ENCODE results near the gene ZNF844. TPM values are rescaled to one million over a fixed set of nuclear protein-coding genes. Genes with fewer than 3 reads are reported as not detected.

ZNF844 gene
- polyA plus RNA-seq (2013, experiment 1 of 4), result 11.8 TPM
- polyA plus RNA-seq (2013, experiment 2 of 4), result 9.9 TPM
- polyA plus RNA-seq (2013, experiment 3 of 4), result 10.2 TPM
- 10.5 TPM for polyA plus RNA-seq (2013, experiment 4 of 4)

DNA sequence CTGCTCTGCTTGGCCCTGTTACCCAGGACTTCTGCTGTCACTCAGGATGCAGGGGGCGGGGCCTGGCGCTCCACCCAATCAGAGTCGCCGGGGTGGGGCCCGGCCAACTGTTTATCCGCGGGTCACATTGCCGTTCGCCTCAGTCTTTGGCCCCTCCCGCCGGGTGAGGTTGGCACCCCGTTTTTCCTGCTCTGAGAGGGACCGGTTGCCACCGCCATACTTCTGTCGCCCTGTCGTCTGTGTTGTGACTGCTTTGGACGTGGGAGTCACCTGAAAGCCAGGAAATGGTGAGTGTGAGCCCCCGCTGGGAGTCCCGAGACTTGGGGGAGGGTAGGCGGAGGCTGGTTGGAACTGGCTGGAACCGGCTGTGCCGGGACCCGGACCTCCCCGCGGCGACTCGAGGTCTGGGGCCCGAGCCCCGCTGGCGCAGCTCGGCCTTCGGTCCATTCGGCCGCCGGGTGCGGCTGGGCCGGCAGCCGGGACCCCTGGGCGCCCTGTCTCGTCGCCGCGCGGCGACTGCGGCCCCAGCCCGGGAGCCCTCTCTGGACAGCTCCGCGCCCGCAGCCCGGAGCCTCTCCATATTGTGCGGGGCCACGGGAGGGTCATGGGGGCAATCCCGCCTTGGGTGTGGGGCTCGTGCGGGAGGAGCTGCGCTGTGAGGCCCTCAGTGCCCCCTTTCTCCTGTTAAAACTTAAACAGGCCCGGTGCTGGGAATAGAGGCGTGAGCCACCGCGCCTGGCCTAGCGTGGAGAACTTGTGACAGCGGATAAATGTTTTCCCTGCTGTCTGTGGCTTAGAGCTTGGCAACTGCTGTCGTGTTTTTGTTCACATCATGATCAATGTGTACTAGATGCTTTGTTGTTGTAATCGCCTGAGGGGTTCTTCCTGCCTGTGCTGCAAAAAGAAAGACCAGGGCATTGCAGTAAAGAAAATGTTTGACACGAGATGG lies at the start of gene ZNF844:
TSS of gene ZNF844 (plus strand) at position 142 of the 949 bp plus-strand sequence. CDS start at position 285, 143 bp downstream.
- peak within 1 kb of the TSS; percentile 72 for H3K27ac ChIP-seq (ENCODE audit: insufficient read depth, low read depth, low read length, poor library complexity, severe bottlenecking)
- no peaks in the 10 kb centered on the region for H3K4me1 ChIP-seq (ENCODE audit: control insufficient read depth, insufficient read depth, low read length)
- H3K4me3 ChIP-seq (ENCODE audit: insufficient read depth, low read depth, low read length), result peak within 1 kb of the TSS; percentile 82
- H3K9me3 ChIP-seq (ENCODE audit: control insufficient read depth, low read length), result no peaks in the 10 kb centered on the region
- WGBS, 2 experiments, result 10 to 15% methylated on average over 66 of the region's 66 CpGs
- no peaks in the 10 kb centered on the region for H3K27me3 ChIP-seq (ENCODE audit: control insufficient read depth, insufficient read depth, low read length, poor library complexity, severe bottlenecking)
- peaks cover 5% of the 10 kb centered on the region for H3K36me3 ChIP-seq (ENCODE audit: control insufficient read depth, insufficient read depth, low read length)

DNA sequence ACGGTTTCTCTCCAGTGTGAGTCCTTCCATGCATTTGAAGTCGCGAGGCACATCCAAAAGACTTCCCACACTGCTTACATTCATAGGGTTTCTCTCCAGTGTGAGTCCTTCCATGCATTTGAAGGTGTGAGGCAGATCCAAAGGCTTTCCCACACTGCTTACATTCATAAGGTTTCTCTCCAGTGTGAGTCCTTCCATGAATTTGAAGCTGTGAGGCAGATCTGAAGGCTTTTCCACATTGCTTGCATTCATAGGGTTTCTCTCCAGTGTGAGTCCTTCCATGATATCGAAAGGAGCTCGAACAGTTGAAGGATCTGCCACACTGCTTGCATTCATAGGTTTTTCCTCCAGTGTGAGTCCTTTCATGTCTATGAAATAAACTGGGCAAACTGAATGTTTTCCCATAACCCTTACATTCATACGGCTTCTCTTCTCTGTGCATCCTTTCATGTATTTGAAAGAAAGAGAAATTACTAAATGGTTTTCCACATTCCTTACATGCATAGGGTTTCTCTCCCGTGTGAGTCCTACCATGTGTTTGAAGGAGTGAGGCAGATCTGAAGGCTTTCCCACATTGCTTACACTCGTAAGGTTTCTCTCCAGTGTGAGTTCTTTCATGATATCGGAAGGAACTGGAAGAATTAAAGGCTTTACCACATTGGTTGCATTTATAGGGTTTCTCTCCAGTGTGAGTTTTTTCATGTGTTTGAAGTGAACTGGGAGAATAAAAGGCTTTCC lies 49.3 kb upstream of the ZNF844 start:
- H3K4me3 ChIP-seq (ENCODE audit: insufficient read depth, low read depth, low read length), result no peak overlapping the region

DNA sequence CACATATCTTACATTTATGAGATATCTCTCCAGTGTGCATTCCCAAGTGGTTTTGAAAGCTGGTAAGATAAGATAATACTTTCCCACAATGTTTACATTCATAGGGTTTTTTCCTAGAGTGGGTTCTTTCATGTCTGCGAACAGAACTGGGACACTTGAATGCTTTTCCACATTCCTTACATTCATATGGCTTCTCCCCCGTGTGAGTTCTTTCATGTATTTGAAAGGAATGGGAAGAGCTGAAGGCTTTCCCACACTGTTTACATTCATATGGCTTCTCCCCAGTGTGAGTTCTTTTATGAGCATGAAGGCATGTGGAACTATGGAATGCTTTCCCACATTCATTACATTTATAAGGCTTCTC lies 48.8 kb upstream of the ZNF844 start:
- WGBS, 2 experiments, result 90% methylated on average over 2 of the region's 2 CpGs; no CpG with 5 or more reads in 1 of the 2 experiments
- no peak overlapping the region for H3K4me3 ChIP-seq (ENCODE audit: insufficient read depth, low read depth, low read length)
- H3K9me3 ChIP-seq (ENCODE audit: control insufficient read depth, low read length), result peaks cover 20% of the 10 kb centered on the region
- H3K27me3 ChIP-seq (ENCODE audit: control insufficient read depth, insufficient read depth, low read length, poor library complexity, severe bottlenecking), result no peaks in the 10 kb centered on the region
- no peaks in the 10 kb centered on the region for H3K4me1 ChIP-seq (ENCODE audit: control insufficient read depth, insufficient read depth, low read length)
- H3K27ac ChIP-seq (ENCODE audit: insufficient read depth, low read depth, low read length, poor library complexity, severe bottlenecking), result no peak overlapping the region
- peaks cover 53% of the 10 kb centered on the region for H3K36me3 ChIP-seq (ENCODE audit: control insufficient read depth, insufficient read depth, low read length)

More for the DNA sequence above, 49.3 kb upstream of the ZNF844 start:
- H3K36me3 ChIP-seq (ENCODE audit: control insufficient read depth, insufficient read depth, low read length), result peaks cover 53% of the 10 kb centered on the region
- peaks cover 20% of the 10 kb centered on the region for H3K9me3 ChIP-seq (ENCODE audit: control insufficient read depth, low read length)
- no peaks in the 10 kb centered on the region for H3K4me1 ChIP-seq (ENCODE audit: control insufficient read depth, insufficient read depth, low read length)
- WGBS, 2 experiments, result 94 to 95% methylated on average over 9 of the region's 9 CpGs
- no peak overlapping the region for H3K27ac ChIP-seq (ENCODE audit: insufficient read depth, low read depth, low read length, poor library complexity, severe bottlenecking)
- H3K27me3 ChIP-seq (ENCODE audit: control insufficient read depth, insufficient read depth, low read length, poor library complexity, severe bottlenecking), result no peaks in the 10 kb centered on the region

DNA sequence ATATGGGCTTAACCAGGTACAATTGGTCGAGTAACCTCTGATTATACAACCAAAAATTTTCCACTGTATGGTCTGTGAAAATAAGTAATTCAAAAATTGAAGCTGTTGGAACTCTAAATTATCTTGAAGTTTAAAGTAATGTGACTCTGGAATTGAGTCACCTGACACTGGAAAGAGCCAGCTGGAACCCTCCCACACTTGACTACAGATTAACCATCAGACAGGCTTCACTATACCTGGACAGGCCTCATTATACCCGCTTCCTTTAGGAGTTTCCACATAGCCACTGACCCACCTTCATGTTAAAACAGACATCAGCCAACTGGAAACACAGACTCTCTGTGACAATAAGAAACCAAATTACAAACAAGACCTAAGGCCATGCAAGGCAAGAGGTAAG lies 30.3 kb upstream of the ZNF844 start:
- Histone ChIP-seq H3K4me3 (ENCODE audit: insufficient read depth, low read depth, low read length) (peak overlapping the region; percentile 45), H3K27me3 (ENCODE audit: control insufficient read depth, insufficient read depth, low read length, poor library complexity, severe bottlenecking) (no peaks in the 10 kb centered on the region), H3K27ac (ENCODE audit: insufficient read depth, low read depth, low read length, poor library complexity, severe bottlenecking) (no peak overlapping the region), H3K4me1 (ENCODE audit: control insufficient read depth, insufficient read depth, low read length) (peaks cover 4% of the 10 kb centered on the region), H3K36me3 (ENCODE audit: control insufficient read depth, insufficient read depth, low read length) (no peaks in the 10 kb centered on the region), H3K9me3 (ENCODE audit: control insufficient read depth, low read length) (no peaks in the 10 kb centered on the region)
- WGBS, 2 experiments, result 82 to 91% methylated on average over 2 of the region's 2 CpGs

DNA sequence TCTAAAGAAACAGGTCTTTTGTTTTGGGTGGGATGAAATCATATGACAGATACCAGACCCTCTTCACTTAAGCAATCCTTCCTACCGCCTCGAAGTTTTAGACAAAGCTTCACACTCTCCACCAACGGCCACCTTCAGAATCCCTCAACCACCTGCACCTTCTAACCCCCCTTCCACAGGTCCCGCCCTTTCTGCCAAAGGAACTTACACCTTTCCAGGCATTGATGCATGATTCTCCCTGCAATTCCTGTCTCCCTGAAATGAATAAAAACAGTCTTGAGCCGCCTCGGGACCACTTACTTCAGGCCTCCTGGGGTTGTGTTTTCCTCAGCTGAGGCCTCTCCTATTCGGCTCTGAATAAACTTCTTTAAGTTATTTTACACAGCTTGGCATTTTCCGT lies 29.9 kb upstream of the ZNF844 start:
- Histone ChIP-seq H3K9me3 (ENCODE audit: control insufficient read depth, low read length) (no peaks in the 10 kb centered on the region), H3K27me3 (ENCODE audit: control insufficient read depth, insufficient read depth, low read length, poor library complexity, severe bottlenecking) (no peaks in the 10 kb centered on the region), H3K27ac (ENCODE audit: insufficient read depth, low read depth, low read length, poor library complexity, severe bottlenecking) (no peak overlapping the region), H3K36me3 (ENCODE audit: control insufficient read depth, insufficient read depth, low read length) (no peaks in the 10 kb centered on the region), H3K4me1 (ENCODE audit: control insufficient read depth, insufficient read depth, low read length) (peaks cover 4% of the 10 kb centered on the region), H3K4me3 (ENCODE audit: insufficient read depth, low read depth, low read length) (peak overlapping the region; percentile 45)
- 30 to 33% methylated on average over 7 to 8 of the region's 8 CpGs for WGBS, 2 experiments

DNA sequence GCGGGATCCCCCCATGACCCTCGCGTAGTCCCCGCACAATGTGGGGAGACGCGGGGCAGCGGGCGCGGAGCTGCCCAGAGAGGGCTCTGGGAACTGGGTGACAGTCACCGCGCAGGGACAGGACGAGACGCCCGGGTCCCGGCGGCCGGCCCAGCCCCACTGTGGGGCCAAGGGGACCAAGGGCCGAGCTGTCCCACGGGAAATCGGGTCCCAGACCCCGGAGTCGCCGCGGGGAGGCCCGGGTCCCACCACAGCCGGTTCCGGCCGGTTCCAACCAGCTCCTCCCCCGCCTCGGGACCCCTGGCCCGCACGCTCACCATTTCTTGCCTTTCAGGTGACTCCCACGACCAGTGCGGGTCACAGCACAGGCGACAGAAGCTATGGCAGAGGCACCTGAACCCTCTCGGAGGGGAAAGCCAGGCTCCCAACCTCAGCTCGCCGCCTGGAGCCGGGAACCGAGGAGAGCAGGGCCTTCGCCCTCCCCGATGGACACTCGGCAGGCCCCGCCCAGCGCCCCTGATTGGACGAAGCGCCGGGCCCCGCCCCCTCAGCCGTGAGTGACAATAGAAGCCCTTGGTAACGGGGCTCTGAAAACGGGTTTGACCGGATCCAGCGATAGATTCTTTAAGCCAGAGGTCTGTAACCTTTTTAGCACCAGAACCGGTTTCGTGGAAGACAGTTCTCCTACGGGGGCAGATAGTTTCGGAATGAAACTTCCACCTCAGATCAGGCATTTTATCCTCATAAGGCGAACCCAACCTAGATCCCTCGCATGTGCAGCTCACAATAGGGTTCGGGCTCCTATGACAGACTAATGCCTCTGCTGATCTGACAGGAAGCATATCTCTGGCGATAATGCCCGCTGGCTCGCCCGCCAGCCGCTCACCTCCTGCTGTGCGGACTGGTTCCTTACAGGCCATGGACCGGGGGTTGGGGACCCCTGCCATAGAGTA lies 29.0 kb upstream of the ZNF844 start, which contains the start of gene ZNF433:
TSS of gene ZNF433 (minus strand) at position 460 of the 953 bp plus-strand sequence. CDS start at position 320, 140 bp downstream.
- H3K27ac ChIP-seq (ENCODE audit: insufficient read depth, low read depth, low read length, poor library complexity, severe bottlenecking), result peak within 1 kb of the TSS; percentile 12
- H3K4me3 ChIP-seq (ENCODE audit: insufficient read depth, low read depth, low read length), result peak within 1 kb of the TSS; percentile 45
- H3K9me3 ChIP-seq (ENCODE audit: control insufficient read depth, low read length), result no peaks in the 10 kb centered on the region
- no peaks in the 10 kb centered on the region for H3K27me3 ChIP-seq (ENCODE audit: control insufficient read depth, insufficient read depth, low read length, poor library complexity, severe bottlenecking)
- no peaks in the 10 kb centered on the region for H3K36me3 ChIP-seq (ENCODE audit: control insufficient read depth, insufficient read depth, low read length)
- 2% methylated on average over 68 of the region's 68 CpGs for WGBS, 2 experiments
- peaks cover 4% of the 10 kb centered on the region for H3K4me1 ChIP-seq (ENCODE audit: control insufficient read depth, insufficient read depth, low read length)

DNA sequence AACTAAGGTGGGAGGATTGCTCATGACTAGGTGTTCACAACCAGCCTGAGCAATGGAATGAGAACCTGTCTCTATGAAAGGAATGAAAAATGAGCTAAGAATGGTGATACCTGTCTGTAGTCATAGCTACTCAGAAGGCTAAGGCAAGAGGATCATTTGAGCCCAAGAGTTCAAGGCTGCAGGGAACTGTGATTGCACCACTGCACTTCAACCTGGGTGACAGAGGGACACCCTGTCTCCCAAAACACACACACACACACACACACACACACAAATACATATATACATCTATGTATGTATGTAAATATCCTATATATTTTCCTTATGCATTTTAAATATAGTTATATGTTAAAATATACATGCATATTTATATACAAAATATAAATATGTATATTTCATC lies 21.6 kb upstream of the ZNF844 start:
- Histone ChIP-seq H3K27me3 (ENCODE audit: control insufficient read depth, insufficient read depth, low read length, poor library complexity, severe bottlenecking) (no peaks in the 10 kb centered on the region), H3K36me3 (ENCODE audit: control insufficient read depth, insufficient read depth, low read length) (peaks cover 22% of the 10 kb centered on the region), H3K9me3 (ENCODE audit: control insufficient read depth, low read length) (peaks cover 12% of the 10 kb centered on the region), H3K4me1 (ENCODE audit: control insufficient read depth, insufficient read depth, low read length) (no peaks in the 10 kb centered on the region), H3K27ac (ENCODE audit: insufficient read depth, low read depth, low read length, poor library complexity, severe bottlenecking) (no peak overlapping the region), H3K4me3 (ENCODE audit: insufficient read depth, low read depth, low read length) (no peak overlapping the region)

DNA sequence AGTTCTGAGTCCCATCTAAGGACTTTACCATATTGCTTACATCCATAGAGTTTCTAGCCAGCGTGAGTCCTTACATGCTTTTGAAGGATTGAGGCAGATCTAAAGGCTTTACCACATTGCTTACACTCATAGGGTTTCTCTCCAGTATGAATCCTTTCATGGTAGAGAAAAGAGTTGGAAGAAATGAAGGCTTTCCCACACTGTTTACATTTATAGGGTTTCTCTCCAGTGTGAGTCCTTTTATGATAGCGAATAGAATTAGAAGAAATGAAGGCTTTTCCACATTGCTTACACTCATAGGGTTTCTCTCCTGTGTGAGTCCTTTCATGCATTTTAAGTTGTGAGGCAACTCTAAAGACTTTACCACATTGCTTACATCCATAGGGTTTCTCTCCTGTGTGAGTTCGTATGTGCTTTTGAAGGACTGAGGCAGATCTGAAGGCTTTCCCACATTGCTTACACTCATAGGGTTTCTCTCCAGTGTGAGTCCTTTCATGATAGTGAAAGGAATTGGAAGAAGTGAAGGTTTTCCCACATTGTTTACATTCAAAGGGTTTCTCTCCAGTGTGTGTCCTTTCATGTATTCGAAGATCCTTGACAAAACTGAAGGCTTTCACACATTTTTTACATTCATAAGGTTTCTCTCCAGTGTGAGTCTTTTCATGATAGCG lies 20.6 kb upstream of the ZNF844 start:
- Histone ChIP-seq H3K4me3 (ENCODE audit: insufficient read depth, low read depth, low read length) (no peak overlapping the region), H3K27me3 (ENCODE audit: control insufficient read depth, insufficient read depth, low read length, poor library complexity, severe bottlenecking) (no peaks in the 10 kb centered on the region), H3K4me1 (ENCODE audit: control insufficient read depth, insufficient read depth, low read length) (no peaks in the 10 kb centered on the region), H3K27ac (ENCODE audit: insufficient read depth, low read depth, low read length, poor library complexity, severe bottlenecking) (no peak overlapping the region), H3K9me3 (ENCODE audit: control insufficient read depth, low read length) (peaks cover 12% of the 10 kb centered on the region), H3K36me3 (ENCODE audit: control insufficient read depth, insufficient read depth, low read length) (peaks cover 22% of the 10 kb centered on the region)
- 92 to 97% methylated on average over 5 of the region's 5 CpGs for WGBS, 2 experiments

DNA sequence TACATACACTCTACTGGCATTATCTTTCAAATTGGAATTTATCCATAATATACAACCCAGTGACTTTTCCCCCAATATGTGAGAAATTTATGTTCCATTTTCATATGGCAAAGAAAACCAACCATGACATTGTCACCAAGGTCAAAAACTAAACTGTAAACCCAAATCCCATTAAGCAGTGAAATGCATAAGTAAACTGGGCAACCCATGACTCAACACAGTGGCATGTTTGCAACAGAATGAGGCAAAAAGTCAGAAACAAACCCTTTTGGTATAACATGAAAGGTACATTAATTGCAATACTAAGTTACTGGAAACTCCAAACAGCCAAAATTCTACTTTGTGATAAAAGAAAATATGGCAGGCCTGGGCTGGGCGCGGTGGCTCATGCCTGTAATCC lies 16.7 kb upstream of the ZNF844 start:
- Histone ChIP-seq H3K36me3 (ENCODE audit: control insufficient read depth, insufficient read depth, low read length) (peaks cover 22% of the 10 kb centered on the region), H3K9me3 (ENCODE audit: control insufficient read depth, low read length) (peaks cover 8% of the 10 kb centered on the region)
- WGBS, 2 experiments, result 90 to 91% methylated on average over 2 of the region's 2 CpGs

More for the DNA sequence above, 16.7 kb upstream of the ZNF844 start:
- Histone ChIP-seq H3K27ac (ENCODE audit: insufficient read depth, low read depth, low read length, poor library complexity, severe bottlenecking) (no peak overlapping the region), H3K4me1 (ENCODE audit: control insufficient read depth, insufficient read depth, low read length) (no peaks in the 10 kb centered on the region), H3K27me3 (ENCODE audit: control insufficient read depth, insufficient read depth, low read length, poor library complexity, severe bottlenecking) (no peaks in the 10 kb centered on the region), H3K4me3 (ENCODE audit: insufficient read depth, low read depth, low read length) (no peak overlapping the region)
